Measurements from ENCODE around the gene G0S2.

GRCh38 chr1:209717818-209718217, 42.6 kb downstream of the G0S2 start:
- TF ChIP-seq POLR2AphosphoS5 (IDR thresholded peaks at IDR 0.05) = no peak
- no peak for TF ChIP-seq CTCF (IDR thresholded peaks at IDR 0.05; ENCODE audit: poor library complexity, severe bottlenecking)
- no peak for TF ChIP-seq EP300 (conservative IDR thresholded peaks at IDR 0.05; ENCODE audit: poor library complexity, severe bottlenecking)
- TF ChIP-seq EZH2 (IDR thresholded peaks at IDR 0.05; ENCODE audit: borderline replicate concordance, insufficient read depth, low read length, poor library complexity, severe bottlenecking) = no peak
- no peak for TF ChIP-seq SMC3 (conservative IDR thresholded peaks at IDR 0.05; ENCODE audit: poor library complexity)
- no peak for TF ChIP-seq MXI1 (conservative IDR thresholded peaks at IDR 0.05; ENCODE audit: poor library complexity, severe bottlenecking)
- no peak for TF ChIP-seq REST (IDR thresholded peaks at IDR 0.05; ENCODE audit: borderline replicate concordance)
- no peak for TF ChIP-seq TAF1 (IDR thresholded peaks at IDR 0.05; ENCODE audit: low read depth)

Data from neural cell (in vitro differentiated cells).